ENCODE results near the gene FRAT1. TPM values are rescaled to one million over a fixed set of nuclear protein-coding genes. Genes with fewer than 3 reads are reported as not detected.

Gene FRAT1
- total and polyA plus RNA-seq, 2 of the 8 experiments (the other 6 are each of a cell fraction or from before 2014, with no cell fraction given): 1.9 to 5.2 TPM

GRCh38 chr10:97334370-97335175, 15.5 kb downstream of the FRAT1 start, which contains the start of gene FRAT2:
TSS of gene FRAT2 (minus strand) at chr10:97334729. CDS start at chr10:97334572, 157 bp downstream.
- H3K79me1 ChIP-seq (ENCODE audit: low read depth, low read length): peaks cover 4% of the 10 kb centered on the region; the same call in 1 of the 2 replicates
- peak within 1 kb of the TSS; percentile 80 for H3K4ac ChIP-seq (replicated peaks; ENCODE audit: insufficient read length, low read depth, low read length)
- H4K20me1 ChIP-seq (replicated peaks in 1 of 2; ENCODE audit: control insufficient read depth in 1 of 2, insufficient read depth in 2 of 2, low read length in 2 of 2): peaks cover 14 to 19% of the 10 kb centered on the region in 2 experiments
- peak within 1 kb of the TSS; percentile 84 to 92 (median 91) for H3K4me3 ChIP-seq (ENCODE audit: extremely low read depth in 1 of 4, insufficient read depth in 2 of 4, low read depth in 3 of 4, low read length in 4 of 4)
- peak within 1 kb of the TSS; percentile 49 for H2BK120ac ChIP-seq (replicated peaks; ENCODE audit: low read depth, low read length)
- H2AK5ac ChIP-seq (ENCODE audit: low read depth, low read length): no peak within 1 kb of the TSS
- peak within 1 kb of the TSS; percentile 91 for H3K18ac ChIP-seq (ENCODE audit: extremely low read depth, low read length)
- no peak within 1 kb of the TSS for H3K23ac ChIP-seq (ENCODE audit: insufficient read length)
- peak within 1 kb of the TSS; percentile 88 for H4K91ac ChIP-seq (replicated peaks; ENCODE audit: insufficient read length, low read length)
- peak within 1 kb of the TSS; percentile 99 for H3K27ac ChIP-seq (ENCODE audit: low read depth, low read length)
- H2AFZ ChIP-seq (ENCODE audit: low read length): no peak within 1 kb of the TSS; the same call in 1 of the 2 replicates
- ChIA-PET POLR2A (ENCODE audit: partially characterized antibody) (interaction anchor here (1.1 to 5.9 kb wide), 13 partner anchors 11 to 99 kb away, joined by 3 to 75 read pairs (median 7); partner anchors contain the start of genes ARHGAP19 and FRAT1), CTCF (ENCODE audit: partially characterized antibody) (interaction anchor here (0.6 to 3.7 kb wide), 5 partner anchors 15 to 100 kb away, joined by 3 to 28 read pairs (median 4); partner anchors contain the start of gene FRAT1)
- peak in 1 of 2 experiments; percentile 95 for DNase-seq (ENCODE audit: low read depth in 1 of 2, low spot score in 2 of 2)
- H2BK15ac ChIP-seq (ENCODE audit: low read length): no peak within 1 kb of the TSS; the same call in 1 of the 2 replicates
- peaks cover 21% of the 10 kb centered on the region for H3K23me2 ChIP-seq (ENCODE audit: low read depth, low read length)
- H2BK20ac ChIP-seq (ENCODE audit: low read length): no peak within 1 kb of the TSS; the same call in 1 of the 2 replicates
- peak within 1 kb of the TSS; percentile 84 for H4K5ac ChIP-seq (ENCODE audit: insufficient read length, low read depth, low read length)
- H2BK12ac ChIP-seq (ENCODE audit: low read depth, low read length): peak within 1 kb of the TSS; percentile 80; the same call in 1 of the 2 replicates
- peaks cover 0 to 21% (median 3%) of the 10 kb centered on the region in 4 experiments; a peak in 4 of 8 replicates for H3K36me3 ChIP-seq (ENCODE audit: control insufficient read depth in 2 of 4, insufficient read depth in 4 of 4, low read length in 3 of 4)
- H4K8ac ChIP-seq (ENCODE audit: extremely low read depth, insufficient read depth, low read length): peak within 1 kb of the TSS; percentile 99
- peak within 1 kb of the TSS; percentile 98 for H2BK5ac ChIP-seq (ENCODE audit: low read depth, low read length)
- H3K79me2 ChIP-seq (ENCODE audit: control insufficient read depth in 1 of 2, insufficient read depth in 2 of 2, low read length in 2 of 2): peaks cover 29 to 47% of the 10 kb centered on the region in 2 experiments
- H3K9me3 ChIP-seq (ENCODE audit: insufficient read depth in 2 of 2, low read depth in 1 of 2, low read length in 1 of 2): no peaks in the 10 kb centered on the region
- peak within 1 kb of the TSS; percentile 84 to 96 for H3K4me2 ChIP-seq (ENCODE audit: insufficient read depth in 1 of 2, low read depth in 2 of 2, low read length in 2 of 2)
- no peak within 1 kb of the TSS for H3K14ac ChIP-seq (ENCODE audit: insufficient read length)
- H3K27me3 ChIP-seq (replicated peaks in 1 of 4; ENCODE audit: control insufficient read depth in 3 of 4, extremely low read depth in 1 of 4, insufficient read depth in 3 of 4, low read length in 3 of 4): no peaks in the 10 kb centered on the region
- peak within 1 kb of the TSS; percentile 91 to 97 (median 94) for H3K9ac ChIP-seq (replicated peaks in 1 of 4; ENCODE audit: extremely low read depth in 1 of 4, low read depth in 3 of 4, low read length in 3 of 4)
- FAIRE-seq: no peak
- peak within 1 kb of the TSS; percentile 90 for H3K56ac ChIP-seq (replicated peaks; ENCODE audit: insufficient read length, low read depth, low read length)
- H3K4me1 ChIP-seq (replicated peaks in 1 of 4; ENCODE audit: control insufficient read depth in 3 of 4, insufficient read depth in 4 of 4, low read length in 3 of 4): peaks cover 8 to 22% (median 12%) of the 10 kb centered on the region in 4 experiments
- WGBS, 2 experiments (ENCODE audit: extremely low coverage in 1 of 2, insufficient coverage in 1 of 2, insufficient read length in 1 of 2, insufficient replicate concordance in 2 of 2, low coverage in 1 of 2, low lambda C conversion rate in 2 of 2, missing lambda C conversion rate in 1 of 2): 2% methylated on average over 36 of the region's 103 CpGs; no CpG with 5 or more reads in 1 of the 2 experiments
- TF ChIP-seq TEAD4 (IDR thresholded peaks at IDR 0.05; ENCODE audit: low read depth, low read length) (0 out of 2 replicates have a peak, but pooled peaks have one; percentile 13), SP4 (IDR thresholded peaks at IDR 0.05; ENCODE audit: low read length) (no peak), SP2 (IDR thresholded peaks at IDR 0.05; ENCODE audit: low read length) (no peak), KDM4A (IDR thresholded peaks at IDR 0.05; ENCODE audit: low read depth, low read length, severe bottlenecking) (no peak), HDAC6 (IDR thresholded peaks at IDR 0.05; ENCODE audit: low read depth, low read length) (no peak), RBBP5 (IDR thresholded peaks at IDR 0.05; ENCODE audit: borderline replicate concordance, low read depth, low read length) (0 out of 2 replicates have a peak, but pooled peaks have one; percentile 54), CTBP2 (IDR thresholded peaks at IDR 0.05; ENCODE audit: borderline replicate concordance, insufficient read depth, insufficient read length, low read length) (no peak), YY1 (IDR thresholded peaks at IDR 0.05; ENCODE audit: low read depth, low read length) (no peak), ASH2L (IDR thresholded peaks at IDR 0.05; ENCODE audit: low read length) (no peak), CHD2 (IDR thresholded peaks at IDR 0.05; ENCODE audit: low read length) (0 out of 2 replicates have a peak, but pooled peaks have one; percentile 30), EZH2 (IDR thresholded peaks at IDR 0.05; ENCODE audit: low read depth, low read length, severe bottlenecking) (no peak)

Data from H1 (cell line).